HG02852 (cell line): ENCODE data around the gene EYA2.
A peak's percentile ranks its signal among the peaks of the same experiment; 100 is the strongest.
"Not testable (repeated sequence)": the region's sequence is repeated elsewhere in the genome, so short reads cannot be mapped to it uniquely, and the experiment has no call there.

Source experiments
- ATAC-seq: cut with Tn5 transposase; IDR thresholded peaks from one replicate; pipeline ENCODE4 v1.9.1; 2021; ENCODE audit warnings: mild to moderate bottlenecking, moderate library complexity; ENCODE audit not compliant: unreplicated experiment

Gene EYA2

DNA sequence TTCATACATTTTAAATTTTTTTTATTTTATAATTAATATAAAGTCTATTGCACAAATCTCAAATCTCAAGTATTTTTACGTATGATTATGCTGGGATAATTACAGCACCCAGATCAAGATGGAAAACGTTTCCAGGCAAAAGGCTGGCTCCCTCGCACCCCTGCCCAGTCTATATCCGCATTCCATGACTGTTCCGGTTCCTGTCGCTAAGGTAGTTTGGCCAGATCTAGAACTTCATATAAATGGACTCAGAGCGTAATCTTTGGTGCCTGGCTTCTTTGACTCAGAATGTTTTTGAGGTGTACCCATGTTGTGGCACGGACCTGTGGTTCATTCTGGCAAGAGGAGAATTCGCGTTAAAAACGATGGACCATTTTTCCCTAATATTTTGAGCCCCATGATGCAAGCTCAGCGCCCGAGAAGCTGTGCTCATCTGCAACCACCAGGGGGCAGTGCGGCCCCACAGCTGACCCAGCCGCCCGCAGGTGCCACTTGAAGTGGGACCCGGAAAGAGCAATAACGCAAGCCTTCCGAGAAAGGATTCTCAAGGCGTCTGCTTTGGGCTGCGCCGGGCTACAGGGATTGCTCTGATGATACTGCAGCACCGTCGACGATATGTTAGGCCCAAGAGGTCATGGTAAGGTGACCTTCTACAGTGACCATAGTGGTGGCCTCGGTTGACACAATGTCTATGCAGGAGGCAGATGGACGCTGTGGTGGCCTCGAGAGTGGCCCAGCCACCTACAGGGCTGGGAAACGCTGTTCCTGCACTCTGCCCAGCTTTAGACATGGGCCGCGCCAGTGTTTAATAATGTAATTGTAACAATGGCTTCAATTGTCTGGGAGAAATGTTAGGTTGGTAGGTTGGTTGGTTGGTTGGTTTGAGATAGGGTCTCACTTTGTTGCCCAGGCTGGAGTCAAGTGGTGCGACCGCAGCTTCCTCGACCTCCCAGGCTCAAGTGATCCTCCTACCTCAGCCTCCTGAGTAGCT, 301.7 kb downstream of the EYA2 start:
- ATAC-seq = no peak

DNA sequence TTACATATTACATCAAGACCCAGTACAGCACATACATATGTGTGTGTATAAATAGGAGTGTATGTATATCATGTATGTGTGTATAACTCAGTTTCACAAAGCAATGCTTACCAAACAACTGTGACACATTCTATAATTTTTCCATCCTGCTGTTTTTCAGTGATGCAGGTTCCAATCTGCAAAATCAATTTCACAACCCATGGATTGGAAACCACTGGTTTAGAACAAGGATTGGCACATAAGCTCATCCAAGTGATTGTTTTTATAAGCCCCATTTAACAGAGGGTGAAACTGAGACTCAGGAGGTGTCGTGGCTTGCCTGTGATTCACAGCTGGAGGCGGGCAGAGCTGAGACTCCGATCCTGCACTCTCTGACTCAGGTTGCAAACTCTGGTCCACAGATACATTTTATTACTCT, 303.6 kb downstream of the EYA2 start:
- no peak for ATAC-seq

DNA sequence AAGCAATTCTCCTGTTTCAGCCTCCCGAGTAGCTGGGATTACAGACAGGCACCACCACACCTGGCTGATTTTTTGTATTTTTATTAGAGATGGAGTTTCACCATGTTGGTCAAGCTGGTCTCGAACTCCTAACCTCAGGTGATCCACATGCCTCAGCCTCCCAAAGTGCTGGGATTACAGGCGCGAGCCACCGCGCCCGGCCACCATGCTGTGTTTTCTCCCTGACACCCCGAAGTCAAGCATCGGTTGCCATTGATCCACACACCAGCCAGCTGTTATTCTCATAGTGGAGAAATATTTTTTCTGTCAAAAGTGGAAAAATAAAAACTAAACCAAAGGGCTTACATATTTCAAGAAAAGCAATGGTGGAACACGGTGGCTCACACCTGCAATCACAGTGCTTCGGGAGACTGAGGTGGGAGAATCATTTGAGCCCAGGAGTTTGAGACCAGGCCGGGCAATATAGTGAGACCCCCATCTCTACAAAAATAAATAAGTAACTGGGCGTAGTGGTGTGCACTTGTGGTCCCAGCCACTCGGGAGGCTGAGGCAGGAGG, 304.4 kb downstream of the EYA2 start:
- no peak for ATAC-seq

DNA sequence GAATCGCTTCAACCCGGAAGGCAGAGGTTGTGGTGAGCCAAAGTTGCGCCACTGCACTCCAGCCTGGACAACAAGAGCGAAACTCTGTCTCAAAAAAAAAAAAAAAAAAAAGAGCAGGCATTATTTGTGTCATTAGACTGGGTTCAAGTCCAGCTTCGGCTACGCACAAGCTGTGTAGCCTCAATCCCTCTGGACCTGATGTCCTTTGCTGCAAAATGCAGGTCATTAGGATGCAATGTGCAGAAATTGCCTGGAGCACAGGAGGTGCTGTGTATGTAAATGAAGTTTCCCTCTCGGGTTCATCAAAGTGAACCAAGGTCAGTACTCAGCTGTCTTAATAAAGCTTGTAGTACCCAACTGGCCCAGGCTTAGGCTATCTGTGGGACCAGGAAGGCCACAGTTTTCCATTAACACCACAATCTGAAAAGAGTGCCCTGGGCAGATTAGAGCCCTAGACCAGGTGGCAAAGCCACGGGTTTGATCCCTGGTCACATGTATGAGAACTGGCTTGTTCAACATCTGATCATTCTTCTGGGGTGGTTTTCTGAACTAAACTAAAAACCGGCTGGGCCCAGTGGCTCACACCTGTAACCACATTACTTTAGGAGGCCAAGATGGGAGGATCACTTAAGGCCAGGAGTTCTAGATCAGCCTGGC, 306.6 kb downstream of the EYA2 start:
- no peak for ATAC-seq

DNA sequence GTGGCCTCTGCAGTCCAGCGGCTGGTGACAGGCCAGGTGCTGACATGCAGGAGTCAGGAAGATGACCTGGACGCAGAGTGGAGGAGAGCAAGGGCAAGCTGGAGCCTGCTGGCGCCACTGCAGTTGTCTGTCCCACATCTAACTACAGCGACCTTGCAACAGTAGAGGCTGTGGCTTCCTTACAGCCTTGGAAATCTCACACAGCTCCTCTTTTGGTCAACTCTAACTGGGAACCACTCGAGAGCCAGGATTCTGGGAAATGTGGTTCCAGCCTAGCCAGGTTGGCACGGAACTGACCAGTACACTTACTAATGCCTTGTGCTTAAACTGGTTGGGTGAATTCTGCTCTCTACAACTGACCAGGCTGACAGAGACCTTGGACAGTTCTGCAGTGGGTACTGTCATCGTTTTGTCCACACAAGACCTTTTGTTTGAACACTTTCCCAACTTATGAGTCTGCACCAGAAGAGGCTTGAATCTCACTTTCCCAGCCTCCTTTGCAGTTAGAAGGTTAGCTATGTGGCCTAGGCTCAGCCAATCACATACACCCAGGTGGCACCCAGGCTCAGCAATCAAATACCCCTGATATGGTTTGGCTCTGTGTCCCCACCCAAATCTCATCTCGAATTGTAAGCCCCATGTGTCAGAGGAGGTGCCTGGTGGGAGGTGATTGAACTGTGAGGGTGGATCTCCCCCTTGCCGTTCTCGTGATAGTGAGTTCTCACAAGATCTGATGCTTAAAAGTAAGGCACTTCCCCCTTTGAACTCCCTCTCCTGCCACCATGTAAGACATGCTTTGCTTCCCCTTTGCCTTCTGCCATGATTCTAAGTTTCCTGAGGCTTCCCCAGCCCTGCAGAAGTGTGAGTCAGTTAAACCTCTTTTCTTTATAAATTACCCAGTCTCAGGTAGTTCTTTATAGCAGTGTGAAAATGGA, 308.4 kb downstream of the EYA2 start:
- ATAC-seq = no peak

DNA sequence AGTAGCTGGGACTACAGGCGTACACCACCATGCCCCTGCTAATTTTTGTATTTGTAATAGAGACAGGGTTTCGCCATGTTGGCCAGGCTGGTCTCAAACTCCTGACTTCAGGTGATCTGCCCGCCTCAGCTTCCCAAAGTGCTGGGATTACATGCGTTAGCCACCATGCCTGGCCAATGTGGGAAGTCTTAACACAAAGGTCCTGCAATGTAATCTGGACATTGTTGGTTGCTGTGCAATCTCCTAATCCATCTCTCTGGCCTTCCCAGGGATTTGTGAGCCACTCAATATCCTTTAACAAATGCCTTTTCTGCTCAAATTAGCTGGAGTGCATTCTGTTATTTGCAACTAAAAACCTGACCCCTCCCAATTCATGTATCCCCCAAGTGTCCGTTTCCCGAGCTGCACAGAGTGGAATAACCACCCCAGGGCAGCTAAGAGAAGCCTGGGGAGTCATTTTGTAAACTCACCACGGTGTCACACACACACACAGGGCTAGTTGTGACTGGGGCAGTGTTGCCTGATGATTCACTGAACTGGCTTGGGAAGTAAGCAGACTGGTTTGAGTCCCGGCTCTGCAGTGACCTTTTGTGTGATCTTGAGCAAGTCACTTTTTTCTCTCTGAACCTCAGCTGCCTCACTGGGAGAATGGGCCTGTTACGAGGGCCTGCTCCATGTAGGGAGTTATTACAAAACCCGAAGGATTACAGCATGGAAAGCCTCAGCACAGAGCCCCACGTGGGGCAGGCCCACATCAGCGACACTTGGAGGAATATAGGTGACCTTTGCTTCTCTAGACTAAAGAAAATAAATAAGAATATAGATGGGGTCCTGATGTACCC, 309.6 kb downstream of the EYA2 start:
- ATAC-seq = no peak

DNA sequence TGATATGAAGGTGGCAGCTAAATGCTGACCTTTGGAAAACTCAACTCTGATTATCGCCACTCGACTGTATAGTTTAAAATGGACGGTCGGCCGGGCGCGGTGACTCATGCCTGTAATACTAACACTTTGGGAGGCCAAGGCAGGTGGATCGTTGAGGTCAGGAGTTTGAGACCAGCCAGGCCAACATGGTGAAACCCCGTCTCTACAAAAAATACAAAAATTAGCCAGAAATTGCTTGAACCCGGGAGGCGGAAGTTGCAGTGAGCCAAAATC, 310.1 kb downstream of the EYA2 start:
- ATAC-seq = not testable (repeated sequence)

DNA sequence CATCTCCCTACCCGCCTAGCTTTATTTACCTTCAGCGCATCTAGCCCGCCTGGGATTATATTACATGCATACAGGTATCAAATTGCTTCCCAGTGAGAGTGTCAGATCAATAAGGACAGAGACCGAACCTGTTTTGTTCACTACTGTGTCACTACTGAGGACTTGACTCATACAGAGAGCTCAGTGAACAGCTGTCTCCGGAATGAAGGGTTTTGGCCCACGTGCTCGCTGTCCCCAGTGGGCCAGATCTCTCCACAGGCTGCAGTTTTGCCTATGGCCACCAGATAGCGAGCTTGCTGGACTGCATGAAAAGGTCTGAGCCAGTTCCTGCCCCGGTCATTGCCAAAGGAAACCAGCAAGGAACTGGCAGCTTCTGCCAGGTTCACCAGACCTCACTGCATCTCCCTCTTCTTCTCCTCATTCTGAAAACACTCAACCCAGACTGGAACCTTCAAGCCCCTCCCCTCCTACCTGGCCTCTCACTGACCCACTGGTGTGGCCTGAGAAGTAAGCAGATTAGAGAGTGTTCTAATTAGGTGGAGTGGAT, 311.0 kb downstream of the EYA2 start:
- peak; percentile 62 for ATAC-seq

DNA sequence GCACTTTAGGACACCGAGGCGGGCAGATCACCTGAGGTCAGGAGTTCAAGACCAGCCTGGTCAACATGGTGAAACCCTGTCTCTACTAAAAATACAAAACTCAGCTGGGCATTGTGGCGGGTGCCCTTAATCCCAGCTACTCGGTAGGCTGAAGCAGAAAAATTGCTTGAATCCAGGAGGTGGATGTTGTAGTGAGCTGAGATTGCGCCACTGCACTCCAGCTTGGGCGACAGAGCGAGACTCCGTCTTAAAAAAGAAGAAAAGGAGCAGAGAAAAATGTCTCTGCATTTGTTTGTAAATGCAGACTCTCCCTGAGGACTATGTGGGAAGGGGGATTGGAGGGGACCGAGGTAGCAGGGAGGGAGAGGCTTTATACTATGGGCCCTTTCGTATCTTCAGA, 311.9 kb downstream of the EYA2 start:
- not testable (repeated sequence) for ATAC-seq

DNA sequence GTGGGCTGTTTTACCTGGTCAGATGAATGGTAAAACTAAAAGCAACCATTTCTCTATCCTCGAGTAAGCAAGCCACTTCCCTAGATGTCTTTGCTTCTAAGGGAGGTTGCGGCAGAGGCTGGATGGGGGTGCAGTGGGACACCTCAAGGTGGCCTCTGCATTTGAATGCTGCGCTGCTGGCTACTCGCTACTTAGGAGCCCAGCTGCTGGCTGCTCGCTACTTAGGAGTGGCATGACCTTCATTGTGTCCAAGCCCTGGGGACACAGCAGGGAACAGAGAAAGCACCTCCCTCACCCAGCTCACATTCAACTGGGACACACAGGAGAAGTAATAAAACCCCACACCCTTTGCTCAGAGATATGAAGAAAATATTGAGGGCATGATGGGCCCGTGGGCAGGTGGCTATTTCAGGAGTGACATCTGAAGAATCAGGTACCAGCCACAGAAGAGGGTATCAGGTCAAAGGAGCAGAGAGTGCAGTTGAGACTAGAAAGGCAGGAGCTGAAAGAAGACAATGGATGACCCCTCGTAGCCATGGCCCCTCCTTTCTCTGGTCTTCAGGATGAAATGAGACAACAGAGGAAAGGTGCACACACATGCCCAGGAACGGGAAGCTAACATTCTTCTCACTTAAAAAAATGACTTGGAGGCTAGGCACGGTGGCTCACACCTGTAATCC, 312.5 kb downstream of the EYA2 start:
- ATAC-seq = no peak

DNA sequence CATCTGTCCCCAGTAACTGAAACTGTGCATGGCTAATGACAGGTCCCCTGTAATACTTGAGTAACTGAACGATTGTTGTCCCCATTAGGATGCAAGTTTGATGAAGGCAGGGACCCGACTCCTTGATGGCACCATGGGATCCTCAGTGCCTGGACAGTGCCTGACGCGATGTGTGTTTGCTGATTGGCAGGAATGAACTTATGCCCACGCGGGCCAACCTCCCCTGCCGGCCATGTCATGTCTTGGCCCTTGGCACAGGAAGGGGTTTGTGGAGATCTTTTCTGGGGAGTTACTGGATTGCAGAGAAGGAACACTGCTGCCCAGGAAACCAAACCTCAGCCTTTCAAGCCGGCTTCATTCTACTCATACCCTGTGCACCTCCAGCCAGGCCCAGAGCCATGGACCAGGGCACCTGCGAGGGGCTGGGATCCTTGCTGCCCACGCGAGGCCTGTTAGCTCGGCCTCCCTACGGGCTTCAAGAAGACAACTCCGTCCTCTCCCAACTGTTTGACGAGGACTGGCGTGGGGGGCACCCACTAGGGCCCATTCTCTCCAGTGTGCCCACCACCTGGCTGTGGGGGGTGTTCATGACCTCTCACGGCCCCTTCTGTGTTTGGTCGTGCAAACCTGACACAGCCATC, 314.0 kb downstream of the EYA2 start:
- ATAC-seq = no peak

DNA sequence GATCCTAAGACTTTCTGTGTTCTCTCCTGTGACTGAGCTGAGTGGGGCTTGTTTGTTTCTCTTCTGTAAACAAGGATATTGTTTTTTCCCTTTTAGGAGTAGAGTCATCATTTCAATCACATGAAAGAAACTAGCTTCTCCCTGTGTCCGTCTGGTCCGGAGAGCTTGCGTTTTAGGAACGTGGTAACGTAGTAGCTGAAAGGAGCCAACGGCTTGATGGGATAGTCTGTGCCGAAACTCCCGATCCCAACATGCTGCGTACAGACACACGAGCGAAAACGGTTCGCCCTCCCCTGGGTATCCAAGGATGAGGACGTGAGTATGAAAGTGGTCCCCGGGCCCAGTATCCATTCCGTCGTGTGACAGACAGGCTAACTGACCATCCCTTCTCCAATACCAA, 315.3 kb downstream of the EYA2 start:
- ATAC-seq = no peak

DNA sequence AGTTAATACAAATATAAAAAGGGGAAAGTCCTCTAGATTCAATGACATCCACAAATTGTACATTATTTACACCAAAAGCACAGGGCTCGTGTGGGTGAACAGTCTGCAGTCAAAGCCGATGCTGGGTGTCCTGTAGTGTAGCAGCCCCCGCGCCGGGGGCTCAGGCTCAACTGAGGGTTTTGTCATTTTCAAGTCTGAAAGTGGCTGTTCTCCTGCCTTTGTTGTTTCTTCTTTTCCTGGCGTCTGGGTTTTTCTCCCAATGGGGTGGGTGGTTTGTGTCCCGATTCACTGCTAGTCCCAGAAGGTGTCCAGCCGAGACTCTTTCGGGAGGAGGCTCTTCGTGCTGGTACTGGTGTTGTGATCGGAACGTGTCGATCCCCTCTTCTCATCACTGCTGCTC, 315.8 kb downstream of the EYA2 start:
- ATAC-seq = no peak

DNA sequence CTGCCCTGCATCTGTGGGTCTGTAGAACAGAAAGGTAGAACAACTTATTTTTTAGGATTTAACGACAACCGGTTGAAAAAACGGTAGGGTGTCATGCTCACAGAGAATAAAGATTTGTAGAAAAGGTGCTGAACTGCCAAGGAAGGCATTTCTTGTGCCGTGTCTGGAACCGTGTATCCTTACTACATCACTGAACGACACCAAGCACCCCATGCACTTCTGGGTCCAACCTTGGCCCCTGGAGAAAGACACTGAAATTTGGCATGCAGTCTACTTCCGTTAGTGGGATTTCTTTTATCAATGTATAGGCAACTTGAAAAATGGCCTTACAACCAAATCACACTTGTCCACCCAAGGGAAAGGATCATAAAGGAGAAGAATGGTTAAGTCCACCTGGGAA, 316.4 kb downstream of the EYA2 start:
- no peak for ATAC-seq

DNA sequence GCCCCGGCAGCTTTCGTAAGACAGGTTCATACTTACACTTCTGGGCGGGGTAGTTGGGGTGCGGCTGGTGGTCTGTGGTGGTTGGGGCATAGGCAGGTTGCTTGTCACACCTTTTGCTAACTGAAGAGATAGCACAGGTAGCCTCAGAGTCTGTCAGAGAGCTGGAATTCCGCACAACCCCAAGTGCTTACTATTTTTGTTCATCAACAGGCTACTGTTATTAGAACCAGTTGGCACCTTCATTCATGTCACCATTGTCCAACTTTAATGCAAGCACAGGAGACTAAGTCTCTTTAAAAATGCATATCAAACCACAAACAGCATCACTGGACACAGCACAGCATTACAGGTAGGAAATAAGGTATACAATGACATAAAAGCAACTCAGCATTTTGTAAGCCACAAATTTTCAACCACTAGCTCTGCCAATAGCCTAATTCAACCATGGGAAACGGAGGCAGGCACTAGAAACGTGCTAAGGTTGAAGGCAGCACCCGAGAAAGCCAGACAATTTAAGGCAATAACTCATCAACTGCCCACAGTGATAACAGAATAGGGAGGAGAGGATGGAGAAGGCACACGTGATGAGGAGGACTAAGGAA, 318.1 kb downstream of the EYA2 start:
- no peak for ATAC-seq

DNA sequence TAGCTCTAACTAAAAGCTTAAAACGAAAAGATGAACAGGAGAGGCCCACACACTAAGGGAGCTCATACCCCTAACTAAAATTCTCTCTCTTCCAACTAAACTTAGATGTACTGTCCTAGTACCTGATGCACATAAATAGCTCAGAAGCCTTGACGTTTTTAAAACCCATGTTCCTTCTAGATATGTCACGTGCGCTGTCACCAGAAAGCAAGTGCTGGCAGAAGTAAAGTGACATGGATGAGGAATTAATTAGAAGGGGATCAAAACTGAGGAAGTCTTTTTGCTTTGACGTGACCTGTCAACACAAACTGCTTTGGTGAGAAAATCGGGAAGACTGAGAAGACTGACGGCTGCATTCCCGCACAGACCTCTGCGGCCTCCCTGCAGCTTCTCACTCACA, 319.3 kb downstream of the EYA2 start:
- ATAC-seq = no peak

DNA sequence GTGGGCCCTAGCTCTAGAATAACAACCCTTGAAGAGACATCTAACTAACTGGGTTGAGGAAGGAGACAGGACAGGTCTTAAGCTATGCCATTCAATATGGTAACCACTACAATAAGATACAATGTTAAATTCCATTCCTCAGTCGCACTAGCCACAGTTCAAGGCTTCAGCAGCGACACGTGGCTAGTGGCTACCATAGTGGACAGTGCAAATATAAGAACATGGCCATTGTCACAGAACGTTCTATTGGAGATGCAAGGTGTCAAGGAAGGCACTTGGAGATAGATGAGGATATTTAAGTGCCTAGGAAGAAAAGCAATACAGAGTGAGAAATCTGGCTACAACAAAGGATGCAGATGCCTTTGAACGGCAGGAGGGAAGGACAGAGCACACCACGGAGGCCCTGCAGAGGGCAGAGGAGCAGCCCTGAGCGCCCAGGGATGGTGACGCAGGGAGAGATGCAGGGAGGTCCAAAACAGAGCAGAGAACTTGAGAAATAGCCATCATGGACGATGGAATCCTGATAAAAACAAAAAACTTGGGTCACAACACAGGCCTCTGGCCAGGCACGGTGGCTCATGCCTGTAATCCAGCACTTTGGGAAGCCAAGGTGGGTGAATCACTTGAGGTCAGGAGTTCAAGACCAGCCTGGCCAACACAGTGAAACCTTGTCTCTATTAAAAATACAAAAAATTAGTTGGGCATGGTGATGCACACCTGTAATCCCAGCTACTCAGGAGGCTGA, 321.2 kb downstream of the EYA2 start:
- ATAC-seq = no peak
